ENCODE data around the gene NFAM1.
A peak's percentile ranks its signal among the peaks of the same experiment; 100 is the strongest.

NFAM1 gene

DNA sequence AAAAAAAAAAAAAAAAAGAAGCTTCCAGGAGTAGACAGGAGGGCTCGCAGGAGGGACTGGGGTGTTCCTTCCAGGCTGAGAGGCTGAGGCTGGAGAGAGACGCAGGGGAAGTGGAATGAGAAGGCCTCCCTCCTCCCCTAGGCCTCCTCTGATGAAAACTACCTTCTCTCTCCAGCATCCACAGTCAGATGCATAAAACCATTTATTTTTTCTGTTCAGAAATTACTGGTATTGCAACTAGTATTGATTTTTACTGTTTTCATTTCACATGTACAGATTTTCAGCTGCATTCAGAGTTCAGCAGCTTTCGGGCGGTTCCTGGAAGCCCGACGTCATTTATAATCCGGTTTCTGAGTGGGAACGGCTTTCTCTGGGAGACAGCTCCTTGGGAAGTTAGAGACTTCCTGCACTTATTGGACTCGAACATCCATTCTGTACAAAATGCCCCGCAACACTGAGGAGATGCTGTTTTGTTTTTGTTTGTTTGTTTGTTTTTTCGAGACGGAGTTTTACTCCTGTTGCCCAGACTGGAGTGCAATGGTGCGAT lies 6.9 kb upstream of the NFAM1 start:
- DNase-seq: no peak

- no peak for DNase-seq
Observed at GRCh38 chr22:42438293-42438650, 6.1 kb upstream of the NFAM1 start.

DNA sequence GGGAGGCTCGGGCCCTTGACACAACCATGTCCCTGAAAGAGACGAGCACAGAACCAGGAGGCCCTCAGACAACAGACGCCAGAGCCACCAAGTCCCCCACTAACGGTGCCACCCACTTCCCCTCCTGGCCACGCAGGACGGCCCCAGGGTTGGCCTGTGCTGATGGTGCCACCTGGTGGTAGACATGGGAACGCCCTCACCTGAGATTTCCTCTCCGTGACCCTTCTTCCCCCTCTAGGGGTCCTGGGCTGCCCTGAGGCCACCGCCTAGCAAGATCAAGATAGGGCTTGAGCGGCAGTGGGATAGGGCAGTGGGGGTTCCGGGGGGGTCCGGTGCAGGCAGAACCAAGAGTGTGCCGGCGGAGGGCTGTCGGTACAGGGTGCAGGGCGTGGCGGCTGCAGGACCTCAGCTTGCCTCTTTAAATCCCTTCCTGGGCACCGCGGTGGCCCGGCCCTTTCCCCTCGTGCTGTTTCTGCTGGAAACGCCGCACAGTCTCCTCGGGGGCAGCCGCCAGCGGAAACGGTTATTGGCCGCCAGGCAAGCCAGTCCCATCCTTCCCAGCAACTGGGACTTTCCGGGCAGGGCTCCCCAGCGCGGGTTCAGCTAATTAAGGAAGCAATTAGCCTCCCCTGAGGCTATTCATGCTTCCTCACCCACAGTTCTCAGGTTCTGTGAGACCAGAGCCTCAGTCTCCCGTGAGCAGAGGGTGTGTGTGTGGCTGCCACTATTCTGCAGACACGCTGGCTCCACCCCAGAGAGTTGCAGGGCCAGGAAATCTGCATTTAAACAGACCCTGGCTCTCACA lies 5.5 kb upstream of the NFAM1 start:
- peak; percentile 64 for DNase-seq

DNA sequence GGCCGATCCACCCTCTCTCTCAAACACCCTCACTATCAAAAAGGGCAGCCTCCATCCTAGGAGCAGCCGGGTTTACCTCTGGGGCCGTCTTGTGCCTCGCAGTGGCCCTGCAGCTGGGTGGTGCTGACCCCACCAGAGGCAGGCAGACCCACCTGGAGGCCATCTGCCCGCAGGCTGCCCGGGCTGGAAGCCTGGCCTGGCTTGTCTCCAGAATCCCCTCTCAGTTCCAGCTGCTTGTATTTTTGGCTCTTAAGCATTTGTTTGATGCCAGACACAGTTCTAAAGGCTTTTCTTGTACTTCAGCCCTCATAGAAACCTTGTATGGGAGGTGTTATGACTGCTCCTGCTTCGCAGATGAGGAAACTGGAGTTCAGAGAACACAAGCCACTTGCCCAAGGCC lies 4.2 kb upstream of the NFAM1 start:
- peak; percentile 33 for DNase-seq

DNA sequence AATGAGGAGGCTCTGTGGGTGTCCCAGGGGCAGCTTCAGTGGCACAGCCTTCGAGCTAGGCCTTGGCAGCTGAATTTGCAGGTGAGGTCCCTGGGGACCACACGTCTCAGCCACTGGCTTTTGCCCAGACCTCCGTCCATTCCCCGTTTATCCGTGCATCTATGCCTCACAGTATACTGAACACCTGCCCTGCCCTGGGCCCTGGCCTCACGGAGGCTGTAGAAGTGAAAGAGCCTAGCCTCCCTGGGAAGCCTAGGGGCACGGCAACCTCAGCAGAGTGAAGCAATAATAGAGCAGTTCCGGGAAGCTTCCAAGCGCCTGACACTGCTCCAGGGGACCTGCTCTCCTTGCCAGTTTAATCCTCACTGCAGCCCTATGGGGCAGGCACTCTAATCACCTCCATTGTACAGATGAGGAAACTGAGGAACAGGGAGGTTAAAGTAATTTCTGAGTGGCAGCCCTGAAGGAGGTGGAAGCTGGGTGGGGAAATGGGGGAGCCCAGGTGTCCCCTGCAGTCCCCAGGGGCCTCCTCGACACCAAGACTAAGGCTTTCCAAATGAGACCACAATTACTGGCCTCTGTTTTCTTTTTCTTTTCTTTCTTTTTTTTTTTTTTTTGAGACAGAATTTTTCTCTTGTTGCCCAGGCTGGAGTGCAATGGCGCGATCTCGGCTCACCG lies 2.7 kb upstream of the NFAM1 start:
- DNase-seq: no peak

- peak; percentile 81 for DNase-seq
Observed at GRCh38 chr22:42433754-42434682, 1.8 kb upstream of the NFAM1 start.

DNA sequence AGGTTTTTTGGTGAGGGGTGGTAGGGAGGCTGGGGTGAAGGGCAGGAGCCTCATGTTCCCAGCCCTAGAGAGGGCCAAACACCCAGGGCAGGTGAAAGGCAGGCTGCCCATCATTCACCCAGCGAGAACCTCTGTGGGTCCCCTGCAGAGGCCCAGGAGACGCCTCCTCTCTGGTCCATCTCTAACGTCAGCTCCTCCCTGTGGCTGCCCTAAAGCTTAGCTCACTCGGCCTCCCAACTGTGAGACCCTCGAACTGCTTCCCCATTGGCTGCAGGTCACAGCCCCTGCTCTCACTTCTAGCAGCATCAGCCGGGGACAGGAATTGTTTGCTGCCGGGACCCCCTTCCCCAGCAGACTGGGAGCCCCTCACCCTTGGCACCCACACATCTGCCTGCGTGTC lies 615 bp upstream of the NFAM1 start:
- DNase-seq: no peak

- DNase-seq: no peak
Observed at GRCh38 chr22:42431401-42432019, 693 bp downstream of the NFAM1 start.

DNA sequence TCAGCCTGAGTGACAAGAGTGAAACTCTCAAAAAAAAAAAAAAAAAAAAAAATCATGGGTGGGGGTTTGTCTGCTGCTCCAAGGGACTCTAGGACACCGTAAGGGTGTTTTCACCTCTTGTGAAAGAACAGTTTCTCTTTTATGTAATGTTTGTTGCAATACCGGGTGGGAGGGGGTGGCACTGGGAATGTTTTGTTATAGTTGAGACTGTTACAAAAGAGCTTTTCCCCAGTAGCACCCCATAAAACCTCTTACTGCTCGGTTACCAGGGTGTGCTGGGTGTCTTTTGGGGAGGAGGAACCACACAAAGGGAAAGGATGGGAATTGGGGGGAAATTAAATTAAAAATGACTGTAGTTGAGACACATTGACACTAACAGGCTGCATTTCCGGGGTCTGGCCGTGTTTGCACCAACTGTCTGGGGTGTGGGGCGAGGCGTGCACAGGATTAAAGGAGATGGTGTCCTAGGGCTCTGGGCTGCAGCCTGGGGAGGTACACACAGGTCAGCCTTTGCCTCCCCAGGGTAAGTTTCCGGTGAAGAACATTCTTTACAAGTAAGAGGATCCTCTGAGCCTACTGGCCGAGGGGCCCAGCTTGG lies 1.6 kb downstream of the NFAM1 start:
- DNase-seq: no peak

GRCh38 chr22:42428760-42429159 lies 3.4 kb downstream of the NFAM1 start:
- DNase-seq: no peak

- DNase-seq: no peak
Observed at GRCh38 chr22:42428025-42428424, 4.2 kb downstream of the NFAM1 start.

DNA sequence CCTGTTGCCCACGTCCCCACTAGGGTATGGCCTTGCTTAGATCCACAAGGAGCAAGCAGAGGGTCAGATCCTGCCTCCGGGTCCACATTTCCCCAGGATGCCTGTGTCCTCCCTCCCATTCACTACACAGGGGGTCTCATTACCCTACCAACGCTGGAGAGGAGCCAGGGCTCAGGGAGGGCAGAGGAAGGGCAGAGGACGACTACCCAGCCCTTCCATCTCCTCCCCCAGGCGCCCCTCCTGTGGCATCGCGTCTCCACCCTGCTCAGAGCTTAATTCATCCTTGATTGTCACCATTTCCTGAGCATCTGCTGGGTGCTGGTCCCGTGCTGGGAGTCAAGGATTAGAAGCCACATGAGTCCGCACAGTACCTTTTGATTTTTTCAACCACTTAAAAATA lies 5.0 kb downstream of the NFAM1 start:
- DNase-seq: no peak

DNA sequence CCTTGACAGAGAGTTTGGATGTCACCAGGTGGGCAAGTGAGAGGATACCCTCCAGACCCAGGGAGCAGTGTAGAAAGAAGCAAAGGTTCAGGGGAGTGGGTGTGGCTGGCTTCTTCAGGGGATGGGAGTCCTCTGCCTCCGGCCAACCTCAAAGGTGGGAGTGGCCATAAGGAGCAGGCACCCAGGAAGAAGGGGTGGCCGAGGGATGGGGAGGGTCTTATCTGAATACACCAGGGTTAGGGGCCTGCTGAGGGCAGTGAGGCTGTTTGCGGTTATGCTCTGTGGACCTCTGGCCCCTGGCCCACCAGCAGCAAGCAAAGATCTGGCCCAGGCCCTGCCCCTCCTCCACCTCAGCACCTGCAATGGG lies 6.2 kb downstream of the NFAM1 start:
- DNase-seq: no peak

- peak; percentile 60 for DNase-seq
Observed at GRCh38 chr22:42425337-42425988, 6.7 kb downstream of the NFAM1 start.

DNA sequence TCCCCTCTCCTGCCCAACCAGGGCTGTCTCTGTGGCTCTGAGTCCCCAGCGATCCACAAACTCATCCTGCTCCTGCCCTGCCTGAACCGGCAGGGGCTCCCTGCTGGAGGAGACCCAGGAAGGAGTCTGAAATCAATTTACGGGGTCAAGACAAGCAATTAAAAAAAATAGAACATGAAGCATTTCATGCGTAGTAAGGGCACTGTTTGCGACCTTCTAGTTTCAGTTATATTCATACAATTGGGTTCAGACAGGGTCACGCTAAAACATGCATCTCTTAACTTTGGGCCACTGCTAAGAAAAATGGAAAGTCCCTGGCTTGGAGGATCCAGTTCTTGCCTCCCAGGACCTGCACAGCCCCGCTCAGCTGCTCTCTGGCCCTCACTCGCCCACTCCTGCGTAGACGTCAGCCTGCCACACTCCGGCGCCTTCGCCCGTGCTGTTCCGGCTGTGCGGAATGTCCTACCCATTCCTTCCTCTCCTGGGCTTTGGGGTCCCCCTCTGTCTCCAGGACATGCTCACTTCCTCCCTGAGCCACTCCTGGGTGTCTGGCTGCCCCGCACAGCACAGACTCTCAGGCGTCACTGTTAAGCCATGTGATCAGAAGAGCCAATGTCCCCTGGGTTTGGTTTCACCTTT lies 12.8 kb downstream of the NFAM1 start:
- DNase-seq: no peak

- peak; percentile 74 for DNase-seq
Observed at GRCh38 chr22:42418811-42419242, 13.4 kb downstream of the NFAM1 start.

DNA sequence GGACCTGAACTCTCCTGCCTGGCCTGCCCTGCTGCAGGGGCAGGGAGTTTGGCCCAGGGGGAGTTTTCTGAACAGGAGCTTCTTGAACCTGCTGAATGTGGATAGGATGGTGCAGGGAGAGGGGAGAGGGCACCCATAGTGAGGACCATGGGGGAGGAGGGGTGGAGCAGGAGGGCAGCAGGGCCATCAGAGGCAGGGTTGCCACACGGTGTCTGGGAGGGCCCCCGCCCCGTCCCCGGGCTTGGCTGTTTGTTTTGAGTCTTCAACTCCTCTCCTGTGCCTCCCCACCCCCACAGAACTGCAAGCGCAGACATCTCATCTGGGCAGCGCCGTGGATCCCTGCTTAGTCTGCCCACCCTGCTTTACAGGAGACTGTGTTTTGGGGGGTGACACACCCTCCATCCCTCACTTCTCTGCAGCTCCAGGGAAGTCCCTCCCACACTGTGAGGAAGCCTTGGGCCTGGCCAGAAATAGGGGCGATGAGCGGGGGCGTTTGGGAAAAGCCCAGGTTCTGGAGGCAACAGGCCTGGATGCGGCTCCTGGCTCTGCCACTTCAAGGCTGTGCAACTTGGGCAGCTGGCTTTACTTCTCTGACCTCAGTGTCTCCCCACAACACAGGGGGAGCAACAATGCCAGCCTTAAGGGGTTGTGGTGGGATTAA lies 14.4 kb downstream of the NFAM1 start:
- no peak for DNase-seq

- no peak for DNase-seq
Observed at GRCh38 chr22:42416671-42417230, 15.5 kb downstream of the NFAM1 start.

DNA sequence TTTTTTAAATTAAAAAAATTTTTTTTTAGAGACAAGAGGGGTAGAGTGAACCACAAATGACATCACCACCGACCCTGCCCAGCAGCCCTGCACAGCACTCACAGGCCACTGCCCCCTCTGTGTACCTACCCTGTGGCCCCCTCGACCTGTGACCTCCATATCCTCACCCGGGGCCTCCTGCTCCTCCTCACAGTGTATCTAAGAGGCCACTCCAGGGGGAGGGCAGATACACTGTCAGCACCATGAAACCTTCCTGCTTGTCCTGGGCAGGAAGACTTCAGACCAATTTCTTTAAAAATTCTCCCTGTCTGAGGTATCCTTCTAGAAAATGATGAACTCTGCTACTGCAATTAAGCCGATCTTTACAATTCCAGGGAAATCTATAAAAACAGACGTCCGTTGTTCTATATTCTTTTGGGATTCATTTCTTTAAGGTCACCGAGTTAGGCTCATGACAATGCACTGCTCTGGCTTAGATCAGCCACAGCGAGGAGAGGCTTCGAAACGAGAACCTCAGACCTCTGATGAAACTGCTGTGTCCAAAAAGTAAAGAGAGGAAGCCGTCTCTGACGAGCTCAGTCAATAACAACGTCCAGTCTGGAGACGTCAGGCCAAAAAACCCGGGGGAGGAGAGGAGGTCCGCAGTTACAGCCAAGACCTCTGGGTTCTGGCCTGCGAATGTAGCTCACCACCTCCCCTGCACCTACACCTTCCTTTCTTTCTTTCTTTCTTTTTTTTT lies 17.5 kb downstream of the NFAM1 start:
- no peak for DNase-seq

DNA sequence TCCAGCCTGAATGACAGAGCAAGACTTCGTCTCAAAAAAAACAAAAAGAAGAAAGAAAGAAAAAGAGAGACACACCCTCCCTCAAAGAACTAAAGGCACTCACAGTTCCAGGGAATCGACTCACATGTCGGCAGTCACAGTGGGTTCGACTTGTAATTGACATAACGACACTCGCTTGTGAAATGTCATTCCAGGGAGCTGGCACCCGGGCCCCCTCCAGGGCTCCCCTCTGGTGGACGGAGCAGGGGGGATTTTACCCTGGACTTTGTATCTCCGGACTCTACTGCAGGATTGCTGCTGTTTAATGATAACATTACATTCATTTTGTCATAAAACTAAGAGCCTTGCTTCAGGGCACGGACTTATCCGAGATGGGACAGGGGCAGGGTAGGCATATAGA lies 18.2 kb downstream of the NFAM1 start:
- no peak for DNase-seq
